Measurements from ENCODE around the gene CDC42.
A peak's percentile ranks its signal among the peaks of the same experiment; 100 is the strongest.

The CDC42 gene

DNA sequence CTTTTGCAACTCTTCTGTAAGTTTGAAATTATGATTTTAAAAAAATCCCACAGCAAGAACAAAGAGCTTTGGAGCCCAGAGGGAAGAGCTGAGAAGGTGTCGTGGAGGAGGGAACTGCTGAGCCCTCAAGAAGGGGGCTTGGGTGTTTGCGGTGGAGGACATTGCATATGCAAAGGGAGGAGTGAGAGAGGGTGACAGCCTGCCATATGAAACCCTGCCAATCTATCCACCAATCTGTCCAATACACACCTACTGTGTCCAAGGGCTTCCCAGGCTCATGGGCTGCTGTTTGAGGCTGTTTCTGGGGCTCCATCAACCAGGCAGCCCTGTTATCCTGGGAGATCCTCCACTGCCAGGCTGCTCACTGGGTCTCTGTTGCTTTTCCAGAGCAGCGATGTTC lies 75.2 kb downstream of the CDC42 start:
- 100% methylated on average over 1 of the region's 3 CpGs for WGBS (ENCODE audit: insufficient coverage)
- H3K27ac ChIP-seq (ENCODE audit: insufficient read depth in 1 of 2, low read depth in 1 of 2, low read length in 2 of 2, poor library complexity in 1 of 2, severe bottlenecking in 2 of 2) = no peak overlapping the region
- DNase-seq = no peak
- H3K4me1 ChIP-seq (ENCODE audit: control extremely low read depth in 1 of 4, control insufficient read depth in 4 of 4, insufficient read depth in 4 of 4, low read length in 3 of 4) = peaks cover 0 to 10% (median 8%) of the 10 kb centered on the region in 4 experiments
- H3K9me3 ChIP-seq (ENCODE audit: control extremely low read depth in 1 of 5, control insufficient read depth in 4 of 5, insufficient read depth in 2 of 5, low read depth in 1 of 5, low read length in 4 of 5) = no peaks in the 10 kb centered on the region
- ChIA-PET CTCF (interaction anchor here (1.9 to 2.6 kb wide), 2 partner anchors 22 to 289 kb away, joined by 4 to 9 read pairs; no protein-coding TSS in a partner anchor), POLR2A (no interaction called here)
- no peaks in the 10 kb centered on the region for H3K27me3 ChIP-seq (replicated peaks in 2 of 5; ENCODE audit: control insufficient read depth in 4 of 5, insufficient read depth in 5 of 5, low read length in 4 of 5)
- peak overlapping the region in 1 of 7 experiments; percentile 14 for H3K4me3 ChIP-seq (ENCODE audit: control insufficient read depth in 1 of 7, extremely low read depth in 1 of 7, insufficient read depth in 4 of 7, low read depth in 2 of 7, low read length in 6 of 7)
- no peaks in the 10 kb centered on the region for H3K36me3 ChIP-seq (ENCODE audit: control insufficient read depth in 4 of 4, insufficient read depth in 4 of 4, low read length in 3 of 4)

DNA sequence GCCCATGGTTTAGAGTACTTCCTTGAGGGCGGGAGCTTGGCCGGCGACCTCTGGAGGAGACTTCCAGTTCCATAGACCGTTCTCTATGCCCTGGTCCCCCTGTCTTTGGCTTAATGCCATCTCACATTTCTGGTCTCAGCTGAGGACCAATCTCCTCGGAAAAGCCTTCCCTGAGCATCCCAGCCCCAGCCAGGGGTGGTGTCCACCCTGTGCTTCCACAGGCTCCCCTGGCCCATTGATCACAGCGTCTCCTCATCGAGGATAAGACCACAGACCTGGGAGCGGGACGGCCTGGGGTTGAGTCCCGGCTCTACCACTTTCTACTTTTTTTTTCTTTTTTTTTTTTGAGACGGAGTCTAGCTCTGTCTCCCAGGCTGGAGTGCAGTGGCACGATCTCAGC lies 75.9 kb downstream of the CDC42 start:
- WGBS (ENCODE audit: insufficient coverage) = 52% methylated on average over 9 of the region's 12 CpGs
- ChIA-PET CTCF (interaction anchor here (2.6 to 4.8 kb wide), 2 partner anchors 12 to 288 kb away, joined by 9 to 22 read pairs; no protein-coding TSS in a partner anchor), POLR2A (no interaction called here)
- Histone ChIP-seq H3K36me3 (ENCODE audit: control insufficient read depth in 4 of 4, insufficient read depth in 4 of 4, low read length in 3 of 4) (no peaks in the 10 kb centered on the region), H3K27me3 (replicated peaks in 2 of 5; ENCODE audit: control insufficient read depth in 4 of 5, insufficient read depth in 5 of 5, low read length in 4 of 5) (peaks cover 0 to 2% (median 0%) of the 10 kb centered on the region in 5 experiments), H3K27ac (ENCODE audit: insufficient read depth in 1 of 2, low read depth in 1 of 2, low read length in 2 of 2, poor library complexity in 1 of 2, severe bottlenecking in 2 of 2) (no peak overlapping the region), H3K4me1 (ENCODE audit: control extremely low read depth in 1 of 4, control insufficient read depth in 4 of 4, insufficient read depth in 4 of 4, low read length in 3 of 4) (peaks cover 0 to 10% (median 8%) of the 10 kb centered on the region in 4 experiments), H3K4me3 (ENCODE audit: control insufficient read depth in 1 of 7, extremely low read depth in 1 of 7, insufficient read depth in 4 of 7, low read depth in 2 of 7, low read length in 6 of 7) (peak overlapping the region in 2 of 7 experiments; percentile 14 to 28), H3K9me3 (ENCODE audit: control extremely low read depth in 1 of 5, control insufficient read depth in 4 of 5, insufficient read depth in 2 of 5, low read depth in 1 of 5, low read length in 4 of 5) (no peaks in the 10 kb centered on the region)
- DNase-seq = peak in 2 of 3 donors; percentile 14 to 20

DNA sequence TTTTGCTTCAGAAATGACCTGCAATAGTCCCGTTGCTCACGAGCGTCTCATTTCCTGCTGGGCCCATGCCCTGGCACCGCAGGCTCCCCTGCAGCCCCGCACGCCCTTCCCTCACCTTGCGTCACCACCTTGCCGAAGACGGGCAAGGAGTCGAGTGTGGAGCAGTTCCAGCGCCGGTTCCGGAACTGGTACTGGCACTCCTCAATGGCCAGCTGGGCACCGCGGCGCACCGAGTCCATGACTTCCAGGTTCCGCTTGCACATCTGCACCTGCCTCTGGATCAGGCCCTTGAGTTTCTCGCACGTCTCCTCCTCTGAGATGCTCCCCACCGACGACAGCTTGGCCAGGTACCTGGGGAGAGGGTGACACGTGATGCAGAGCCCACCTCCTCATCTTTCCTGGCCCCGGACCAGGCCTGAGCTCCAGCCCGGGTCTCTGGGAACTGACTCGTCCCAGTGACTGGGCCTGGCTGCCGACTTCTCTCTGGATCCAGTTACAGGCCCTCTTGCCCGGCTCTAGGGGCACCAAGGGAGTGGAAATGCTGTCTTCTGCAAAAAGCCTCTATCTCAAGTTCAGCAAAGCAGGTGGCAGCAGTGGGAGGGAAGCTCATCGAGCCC lies 77.1 kb downstream of the CDC42 start:
- no peak overlapping the region for H3K4me3 ChIP-seq (ENCODE audit: control insufficient read depth in 1 of 7, extremely low read depth in 1 of 7, insufficient read depth in 4 of 7, low read depth in 2 of 7, low read length in 6 of 7)
- H3K27me3 ChIP-seq (replicated peaks in 2 of 5; ENCODE audit: control insufficient read depth in 4 of 5, insufficient read depth in 5 of 5, low read length in 4 of 5) = peaks cover 0 to 8% (median 3%) of the 10 kb centered on the region in 5 experiments
- H3K36me3 ChIP-seq (ENCODE audit: control insufficient read depth in 4 of 4, insufficient read depth in 4 of 4, low read length in 3 of 4) = no peaks in the 10 kb centered on the region
- peaks cover 0 to 11% (median 8%) of the 10 kb centered on the region in 4 experiments for H3K4me1 ChIP-seq (ENCODE audit: control extremely low read depth in 1 of 4, control insufficient read depth in 4 of 4, insufficient read depth in 4 of 4, low read length in 3 of 4)
- no peak for DNase-seq
- 95% methylated on average over 29 of the region's 29 CpGs for whole genome bisulfite sequencing (ENCODE audit: insufficient coverage)
- POLR2A ChIA-PET = no interaction called here
- H3K27ac ChIP-seq (ENCODE audit: insufficient read depth in 1 of 2, low read depth in 1 of 2, low read length in 2 of 2, poor library complexity in 1 of 2, severe bottlenecking in 2 of 2) = no peak overlapping the region
- CTCF ChIA-PET = interaction anchor here (0.9 to 4.8 kb wide), 4 partner anchors 11 to 287 kb away, joined by 3 to 22 read pairs (median 7); no protein-coding TSS in a partner anchor
- no peaks in the 10 kb centered on the region for H3K9me3 ChIP-seq (ENCODE audit: control extremely low read depth in 1 of 5, control insufficient read depth in 4 of 5, insufficient read depth in 2 of 5, low read depth in 1 of 5, low read length in 4 of 5)

DNA sequence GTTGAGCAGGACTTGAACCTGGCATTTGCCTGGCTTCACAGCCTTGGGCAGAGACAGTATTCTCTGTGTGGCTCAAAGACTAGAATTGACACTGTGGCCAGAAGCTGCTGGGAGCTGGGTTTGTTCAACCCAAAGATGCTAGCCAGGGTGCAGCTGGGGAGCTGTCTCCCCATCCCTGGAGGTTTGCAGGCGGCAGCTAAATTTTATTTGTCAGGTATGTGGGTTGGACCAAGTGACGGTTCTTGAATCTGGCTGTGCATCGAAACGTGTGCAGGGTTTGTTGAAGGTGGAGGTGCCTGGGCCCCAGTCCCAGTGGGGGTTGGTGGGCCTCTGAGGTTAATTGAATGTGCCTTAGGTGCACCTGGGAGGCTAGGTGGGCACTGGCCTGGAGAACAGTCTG lies 78.6 kb downstream of the CDC42 start:
- H3K27me3 ChIP-seq (replicated peaks in 2 of 5; ENCODE audit: control insufficient read depth in 4 of 5, insufficient read depth in 5 of 5, low read length in 4 of 5) = peaks cover 0 to 9% (median 3%) of the 10 kb centered on the region in 5 experiments
- POLR2A ChIA-PET = no interaction called here
- 96% methylated on average over 3 of the region's 4 CpGs for WGBS (ENCODE audit: insufficient coverage)
- no peak overlapping the region for H3K27ac ChIP-seq (ENCODE audit: insufficient read depth in 1 of 2, low read depth in 1 of 2, low read length in 2 of 2, poor library complexity in 1 of 2, severe bottlenecking in 2 of 2)
- H3K4me3 ChIP-seq (ENCODE audit: control insufficient read depth in 1 of 7, extremely low read depth in 1 of 7, insufficient read depth in 4 of 7, low read depth in 2 of 7, low read length in 6 of 7) = no peak overlapping the region
- H3K36me3 ChIP-seq (ENCODE audit: control insufficient read depth in 4 of 4, insufficient read depth in 4 of 4, low read length in 3 of 4) = no peaks in the 10 kb centered on the region
- no peaks in the 10 kb centered on the region for H3K9me3 ChIP-seq (ENCODE audit: control extremely low read depth in 1 of 5, control insufficient read depth in 4 of 5, insufficient read depth in 2 of 5, low read depth in 1 of 5, low read length in 4 of 5)
- no peak for DNase-seq
- CTCF ChIA-PET = interaction anchor here (0.9 to 4.8 kb wide), 11 partner anchors 8 to 799 kb away, joined by 3 to 22 read pairs (median 5); no protein-coding TSS in a partner anchor
- peaks cover 0 to 11% (median 8%) of the 10 kb centered on the region in 4 experiments for H3K4me1 ChIP-seq (ENCODE audit: control extremely low read depth in 1 of 4, control insufficient read depth in 4 of 4, insufficient read depth in 4 of 4, low read length in 3 of 4)

DNA sequence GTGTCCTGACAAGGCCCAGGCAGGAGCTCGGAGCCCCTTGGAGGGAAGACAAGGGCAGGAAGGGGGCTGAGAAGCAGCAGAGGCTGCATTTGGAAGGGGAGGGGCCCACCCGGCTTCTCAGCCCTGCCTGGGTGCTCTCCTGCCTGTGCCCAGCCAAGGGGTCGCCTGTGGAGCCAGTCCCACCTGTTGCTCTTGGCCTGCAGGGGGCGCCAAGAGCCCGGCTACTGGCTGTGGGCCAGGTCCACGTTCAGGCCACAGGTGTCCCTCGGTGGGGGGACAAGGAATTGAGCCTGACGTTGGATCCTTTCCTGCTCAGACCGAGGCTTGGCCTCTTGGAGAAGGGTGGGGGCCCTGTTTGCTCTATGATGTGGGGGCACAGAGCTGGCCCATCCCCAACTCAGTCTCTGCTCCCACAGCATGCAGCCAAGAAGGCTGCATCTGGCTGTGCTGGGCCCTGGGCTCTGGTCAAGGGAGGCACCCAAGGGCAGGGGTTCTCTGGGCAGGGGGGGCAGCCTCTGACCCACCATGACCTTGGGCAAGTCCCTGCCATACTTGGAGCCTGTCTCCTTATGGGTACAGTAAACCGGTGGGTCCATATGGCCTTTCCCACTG lies 79.5 kb downstream of the CDC42 start:
- Histone ChIP-seq H3K27ac (ENCODE audit: insufficient read depth in 1 of 2, low read depth in 1 of 2, low read length in 2 of 2, poor library complexity in 1 of 2, severe bottlenecking in 2 of 2) (no peak overlapping the region), H3K4me3 (ENCODE audit: control insufficient read depth in 1 of 7, extremely low read depth in 1 of 7, insufficient read depth in 4 of 7, low read depth in 2 of 7, low read length in 6 of 7) (no peak overlapping the region), H3K27me3 (replicated peaks in 2 of 5; ENCODE audit: control insufficient read depth in 4 of 5, insufficient read depth in 5 of 5, low read length in 4 of 5) (peaks cover 0 to 11% (median 3%) of the 10 kb centered on the region in 5 experiments), H3K9me3 (ENCODE audit: control extremely low read depth in 1 of 5, control insufficient read depth in 4 of 5, insufficient read depth in 2 of 5, low read depth in 1 of 5, low read length in 4 of 5) (no peaks in the 10 kb centered on the region), H3K4me1 (ENCODE audit: control extremely low read depth in 1 of 4, control insufficient read depth in 4 of 4, insufficient read depth in 4 of 4, low read length in 3 of 4) (peaks cover 0 to 11% (median 8%) of the 10 kb centered on the region in 4 experiments), H3K36me3 (ENCODE audit: control insufficient read depth in 4 of 4, insufficient read depth in 4 of 4, low read length in 3 of 4) (no peaks in the 10 kb centered on the region)
- POLR2A ChIA-PET = no interaction called here
- CTCF ChIA-PET = interaction anchor here (0.7 to 4.8 kb wide), 12 partner anchors 9 to 289 kb away, joined by 3 to 22 read pairs (median 6); no protein-coding TSS in a partner anchor
- peak; percentile 39 to 55 (median 44) for DNase-seq
- 14% methylated on average over 8 of the region's 10 CpGs for WGBS (ENCODE audit: insufficient coverage)

DNA sequence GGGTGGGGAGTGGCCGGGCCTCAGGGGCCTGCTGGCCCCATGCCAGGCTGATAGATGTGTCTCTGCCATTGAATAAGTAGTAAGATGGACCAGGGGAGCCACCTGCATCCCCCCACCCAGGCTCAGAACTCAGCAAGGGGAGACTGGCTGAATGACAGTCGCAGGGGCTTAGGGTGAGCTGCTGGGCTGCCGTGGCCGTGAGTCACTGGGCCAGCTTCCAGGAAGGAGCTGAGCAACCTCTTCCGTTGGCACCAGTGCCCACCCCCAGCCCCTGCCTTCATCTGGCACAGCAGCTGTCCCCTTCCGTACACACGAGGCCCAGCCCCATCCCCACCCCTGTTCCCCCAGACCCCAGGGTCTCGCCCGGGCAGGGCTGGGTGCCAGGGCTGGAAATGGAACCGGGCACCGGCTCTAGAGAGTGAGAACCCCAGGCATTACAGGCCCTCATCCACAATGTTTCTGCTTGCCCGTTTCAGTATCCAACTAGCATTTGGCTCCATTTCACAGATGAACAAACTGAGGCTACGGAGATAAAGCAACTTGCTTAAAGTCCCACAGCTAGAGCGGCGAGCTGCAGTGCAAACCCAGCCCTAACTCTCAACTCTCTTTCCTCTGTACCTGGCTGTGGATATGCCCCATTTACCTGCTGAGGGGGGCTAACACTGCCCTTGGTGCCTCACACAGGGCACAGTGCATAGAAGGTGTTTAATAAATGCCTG lies 80.2 kb downstream of the CDC42 start:
- no peak overlapping the region for H3K4me3 ChIP-seq (ENCODE audit: control insufficient read depth in 1 of 7, extremely low read depth in 1 of 7, insufficient read depth in 4 of 7, low read depth in 2 of 7, low read length in 6 of 7)
- WGBS (ENCODE audit: insufficient coverage) = 91% methylated on average over 12 of the region's 15 CpGs
- peaks cover 0 to 11% (median 7%) of the 10 kb centered on the region in 5 experiments for H3K27me3 ChIP-seq (replicated peaks in 2 of 5; ENCODE audit: control insufficient read depth in 4 of 5, insufficient read depth in 5 of 5, low read length in 4 of 5)
- DNase-seq = no peak
- no peaks in the 10 kb centered on the region for H3K36me3 ChIP-seq (ENCODE audit: control insufficient read depth in 4 of 4, insufficient read depth in 4 of 4, low read length in 3 of 4)
- ChIA-PET POLR2A (no interaction called here), CTCF (interaction anchor here (0.7 to 4.8 kb wide), 12 partner anchors 8 to 288 kb away, joined by 3 to 22 read pairs (median 5); no protein-coding TSS in a partner anchor)
- H3K9me3 ChIP-seq (ENCODE audit: control extremely low read depth in 1 of 5, control insufficient read depth in 4 of 5, insufficient read depth in 2 of 5, low read depth in 1 of 5, low read length in 4 of 5) = no peaks in the 10 kb centered on the region
- peaks cover 0 to 10% (median 8%) of the 10 kb centered on the region in 4 experiments for H3K4me1 ChIP-seq (ENCODE audit: control extremely low read depth in 1 of 4, control insufficient read depth in 4 of 4, insufficient read depth in 4 of 4, low read length in 3 of 4)
- H3K27ac ChIP-seq (ENCODE audit: insufficient read depth in 1 of 2, low read depth in 1 of 2, low read length in 2 of 2, poor library complexity in 1 of 2, severe bottlenecking in 2 of 2) = no peak overlapping the region

Data from common myeloid progenitor, CD34-positive (primary cell).